ENCODE data around the gene ZC3H4.

Gene ZC3H4

GRCh38 chr19:47040869-47041268 lies 72.7 kb downstream of the ZC3H4 start:
- in situ Hi-C loops (cut with HindIII; ENCODE audit: low pct_unique_long_range_greater_than_20kb, low sequenced_read_pairs): no loop called here
- no peak for DNase-seq (ENCODE audit: low read depth in 1 of 2, low spot score in 1 of 2)
- no peak for TF ChIP-seq JUND (IDR thresholded peaks at IDR 0.05; ENCODE audit: low read depth)

DNA sequence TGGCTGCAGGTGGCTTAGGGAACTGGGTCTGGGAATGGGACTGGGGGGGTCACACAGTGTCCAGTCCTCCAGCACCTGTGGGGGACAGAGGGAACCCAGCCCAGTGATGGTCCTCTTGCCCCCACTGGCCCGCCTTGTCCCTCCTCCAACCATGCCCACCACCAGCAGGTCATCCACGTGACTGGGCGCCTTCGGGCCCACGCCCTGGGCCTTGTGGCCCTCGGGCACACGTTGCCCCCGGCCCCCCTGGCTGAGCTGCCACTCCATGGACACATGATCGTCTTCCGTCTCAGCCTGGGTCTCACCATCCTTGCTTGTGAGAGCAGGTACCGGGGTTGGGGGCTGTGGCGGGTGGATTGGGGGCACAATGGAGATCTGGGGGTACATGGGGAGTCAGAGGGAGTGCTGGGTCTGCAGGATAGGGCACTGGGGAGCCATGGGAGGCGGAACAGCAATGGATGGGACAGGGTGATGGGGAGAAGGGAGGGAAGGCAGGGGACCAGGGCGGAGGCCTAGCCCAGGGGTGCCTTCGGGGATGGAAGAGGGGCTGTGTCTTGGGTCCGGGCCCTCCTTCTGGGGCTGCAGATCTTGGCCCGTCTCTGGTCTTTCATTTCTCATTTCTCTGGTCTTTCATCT lies 74.2 kb downstream of the ZC3H4 start:
- in situ Hi-C loops (cut with HindIII; ENCODE audit: low pct_unique_long_range_greater_than_20kb, low sequenced_read_pairs): no loop called here
- TF ChIP-seq JUND (IDR thresholded peaks at IDR 0.05; ENCODE audit: low read depth): no peak
- DNase-seq (ENCODE audit: low read depth in 1 of 2, low spot score in 1 of 2): no peak

GRCh38 chr19:47037766-47038165 lies 75.8 kb downstream of the ZC3H4 start:
- TF ChIP-seq JUND (IDR thresholded peaks at IDR 0.05; ENCODE audit: low read depth): no peak
- in situ Hi-C loops (cut with HindIII; ENCODE audit: low pct_unique_long_range_greater_than_20kb, low sequenced_read_pairs): no loop called here
- DNase-seq (ENCODE audit: low read depth in 1 of 2, low spot score in 1 of 2): no peak

DNA sequence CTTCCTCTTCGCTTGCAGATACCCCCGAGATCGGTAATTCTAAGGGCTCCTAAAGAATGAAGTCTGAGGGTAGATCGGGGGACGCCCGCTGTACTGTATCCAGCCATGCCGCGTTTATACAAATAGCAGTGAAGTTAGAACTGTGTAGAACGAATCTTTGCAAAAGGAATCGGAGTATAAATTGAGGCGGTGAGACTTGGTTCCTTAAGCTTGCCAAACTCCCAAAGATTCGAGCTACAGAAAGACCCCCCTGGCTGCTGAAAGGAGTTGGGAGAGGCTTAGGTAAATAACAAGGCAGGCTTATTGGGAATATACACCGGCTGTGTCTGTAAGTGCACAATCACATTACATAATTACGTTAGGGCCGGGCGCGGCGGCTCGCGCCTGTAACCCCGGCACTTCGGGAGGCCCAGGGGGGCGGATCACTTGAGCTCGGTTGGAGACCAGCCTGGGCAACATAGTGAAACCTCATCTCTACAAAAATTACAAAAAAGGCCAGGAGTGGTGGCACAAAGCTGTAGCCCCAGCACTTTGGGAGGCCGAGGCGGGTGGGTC lies 77.4 kb downstream of the ZC3H4 start:
- no peak for TF ChIP-seq JUND (IDR thresholded peaks at IDR 0.05; ENCODE audit: low read depth)
- DNase-seq (ENCODE audit: low read depth in 1 of 2, low spot score in 1 of 2): no peak
- in situ Hi-C loops (cut with HindIII; ENCODE audit: low pct_unique_long_range_greater_than_20kb, low sequenced_read_pairs): no loop called here

DNA sequence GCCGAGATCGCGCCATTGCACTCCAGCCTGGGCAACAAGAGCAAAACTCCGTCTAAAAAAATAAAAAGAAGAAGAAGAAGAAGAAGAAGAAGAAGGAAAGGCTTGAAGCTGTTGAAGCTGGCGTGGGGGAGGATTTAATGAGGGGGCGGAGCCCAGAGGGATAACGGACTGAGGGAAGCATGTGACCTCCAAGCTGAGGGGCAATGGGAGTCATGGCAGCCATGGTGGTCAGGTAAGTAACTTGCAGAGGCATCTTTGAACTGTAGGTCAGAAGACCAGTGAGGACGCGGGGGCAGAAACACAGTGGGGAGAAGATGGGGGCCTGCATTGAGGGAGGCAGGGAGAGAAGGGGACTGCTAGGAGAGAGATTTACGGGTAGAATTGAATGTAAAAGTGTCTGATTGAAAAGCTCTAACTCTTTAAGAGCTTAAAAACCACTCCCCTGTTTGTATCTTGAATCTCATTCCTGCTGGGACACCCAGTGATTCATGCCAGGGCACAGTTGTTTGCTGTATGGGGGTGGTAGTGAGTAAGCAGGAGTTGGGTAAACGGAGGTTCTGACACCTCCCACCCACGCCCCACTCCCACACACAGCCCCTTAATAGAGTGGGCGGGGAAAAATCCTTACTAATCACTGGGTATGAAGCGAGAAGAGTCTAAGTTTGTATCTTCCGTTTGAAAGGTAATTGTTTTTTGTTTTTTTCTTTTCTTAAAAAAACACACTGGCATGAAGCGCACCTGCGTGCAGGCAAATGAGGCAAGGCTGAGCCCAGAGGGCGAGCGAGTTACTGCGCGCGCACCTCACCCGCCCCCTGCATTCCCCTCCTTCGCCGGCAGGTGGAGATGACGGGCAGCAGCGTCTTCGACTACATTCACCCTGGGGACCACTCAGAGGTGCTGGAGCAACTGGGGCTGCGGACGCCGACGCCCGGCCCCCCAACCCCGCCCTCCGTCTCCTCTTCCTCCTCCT lies 78.2 kb downstream of the ZC3H4 start:
- peak; percentile 86 to 94 for DNase-seq (ENCODE audit: low read depth in 1 of 2, low spot score in 1 of 2)
- in situ Hi-C loops (cut with HindIII; ENCODE audit: low pct_unique_long_range_greater_than_20kb, low sequenced_read_pairs): no loop called here
- no peak for TF ChIP-seq JUND (IDR thresholded peaks at IDR 0.05; ENCODE audit: low read depth)

- in situ Hi-C loops (cut with HindIII; ENCODE audit: low pct_unique_long_range_greater_than_20kb, low sequenced_read_pairs): no loop called here
- peak; percentile 69 to 83 for DNase-seq (ENCODE audit: low read depth in 1 of 2, low spot score in 1 of 2)
- TF ChIP-seq JUND (IDR thresholded peaks at IDR 0.05; ENCODE audit: low read depth): no peak
Observed at GRCh38 chr19:47032171-47032811, 81.3 kb downstream of the ZC3H4 start.

GRCh38 chr19:47028195-47028601 lies 85.4 kb downstream of the ZC3H4 start:
- no peak for TF ChIP-seq JUND (IDR thresholded peaks at IDR 0.05; ENCODE audit: low read depth)
- no peak for DNase-seq (ENCODE audit: low read depth in 1 of 2, low spot score in 1 of 2)
- in situ Hi-C loops (cut with HindIII; ENCODE audit: low pct_unique_long_range_greater_than_20kb, low sequenced_read_pairs): no loop called here

DNA sequence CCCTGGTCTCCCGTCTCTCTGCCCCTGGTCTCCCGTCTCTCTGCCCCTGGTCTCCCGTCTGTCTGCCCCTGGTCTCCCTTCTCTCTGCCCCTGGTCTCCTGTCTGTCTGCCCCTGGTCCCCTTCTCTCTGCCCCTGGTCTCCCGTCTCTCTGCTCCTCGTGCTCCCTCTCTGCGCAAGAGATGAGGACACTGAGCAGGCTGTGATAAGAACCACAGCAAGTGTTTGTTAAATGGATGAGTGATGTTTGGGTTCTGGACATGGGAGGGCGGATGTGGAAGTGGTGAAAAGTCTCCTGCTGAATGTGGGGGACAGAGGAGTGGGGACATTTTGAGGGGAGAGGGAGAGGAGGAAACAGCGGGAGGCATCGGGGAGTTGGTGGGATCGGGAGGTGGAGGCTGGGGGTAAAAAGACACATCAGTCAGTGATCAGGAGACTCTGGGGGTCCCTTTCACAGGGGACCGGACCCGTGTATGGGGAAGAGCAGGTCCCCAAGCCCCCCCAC lies 85.9 kb downstream of the ZC3H4 start:
- no peak for DNase-seq (ENCODE audit: low read depth in 1 of 2, low spot score in 1 of 2)
- TF ChIP-seq JUND (IDR thresholded peaks at IDR 0.05; ENCODE audit: low read depth): no peak
- in situ Hi-C loops (cut with HindIII; ENCODE audit: low pct_unique_long_range_greater_than_20kb, low sequenced_read_pairs): no loop called here

DNA sequence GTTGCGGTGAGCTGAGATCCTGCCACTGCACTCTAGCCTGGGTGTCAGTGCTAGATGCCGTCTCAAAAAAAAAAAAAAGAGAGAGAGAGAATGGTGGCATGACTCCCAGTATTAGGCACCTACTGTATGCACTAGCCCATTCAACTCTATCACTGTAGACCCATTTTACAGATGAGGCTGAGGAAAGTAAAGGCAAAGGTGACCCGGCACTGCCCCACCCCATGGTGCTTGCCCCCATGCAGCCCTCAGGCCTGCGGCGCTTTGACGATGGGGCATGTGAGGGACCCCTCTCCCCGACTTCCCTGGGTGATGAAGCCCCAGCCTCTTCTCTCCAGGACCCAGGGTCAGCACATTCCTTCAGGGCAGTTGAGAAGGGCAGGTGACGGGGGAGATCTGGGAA lies 86.7 kb downstream of the ZC3H4 start:
- DNase-seq (ENCODE audit: low read depth in 1 of 2, low spot score in 1 of 2): no peak
- no peak for TF ChIP-seq JUND (IDR thresholded peaks at IDR 0.05; ENCODE audit: low read depth)
- in situ Hi-C loops (cut with HindIII; ENCODE audit: low pct_unique_long_range_greater_than_20kb, low sequenced_read_pairs): no loop called here

DNA sequence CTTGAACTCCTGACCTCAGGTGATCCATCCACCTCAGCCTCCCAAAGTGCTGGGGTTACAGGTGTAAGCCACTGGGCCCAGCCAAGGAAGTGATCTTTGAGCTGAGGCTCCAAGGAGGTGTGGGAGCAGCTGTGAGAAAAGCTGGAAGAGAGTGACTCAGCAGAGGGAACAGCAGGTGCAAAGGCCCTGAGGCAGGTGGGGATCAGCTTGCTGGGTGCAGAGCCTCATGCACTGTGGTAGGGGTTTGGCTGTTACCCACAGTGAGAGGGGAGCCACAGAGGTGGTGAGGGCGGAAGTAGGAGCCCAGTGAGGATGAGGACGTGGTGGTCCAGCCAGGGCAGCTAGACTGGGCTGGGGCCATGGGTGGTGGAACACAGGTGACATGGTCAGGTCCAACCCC lies 87.4 kb downstream of the ZC3H4 start:
- no peak for TF ChIP-seq JUND (IDR thresholded peaks at IDR 0.05; ENCODE audit: low read depth)
- in situ Hi-C loops (cut with HindIII; ENCODE audit: low pct_unique_long_range_greater_than_20kb, low sequenced_read_pairs): no loop called here
- no peak for DNase-seq (ENCODE audit: low read depth in 1 of 2, low spot score in 1 of 2)

- in situ Hi-C loops (cut with HindIII; ENCODE audit: low pct_unique_long_range_greater_than_20kb, low sequenced_read_pairs): no loop called here
- TF ChIP-seq JUND (IDR thresholded peaks at IDR 0.05; ENCODE audit: low read depth): no peak
- no peak for DNase-seq (ENCODE audit: low read depth in 1 of 2, low spot score in 1 of 2)
Observed at GRCh38 chr19:47024502-47024901, 89.1 kb downstream of the ZC3H4 start.

- no peak for DNase-seq (ENCODE audit: low read depth in 1 of 2, low spot score in 1 of 2)
- no peak for TF ChIP-seq JUND (IDR thresholded peaks at IDR 0.05; ENCODE audit: low read depth)
- in situ Hi-C loops (cut with HindIII; ENCODE audit: low pct_unique_long_range_greater_than_20kb, low sequenced_read_pairs): no loop called here
Observed at GRCh38 chr19:47023448-47023794, 90.2 kb downstream of the ZC3H4 start.

Measured in T47D (cell line).